Measurements from ENCODE around the gene WASHC1. TPM values are rescaled to one million over a fixed set of nuclear protein-coding genes. Genes with fewer than 3 reads are reported as not detected.
"Not testable (repeated sequence)": the region's sequence is repeated elsewhere in the genome, so short reads cannot be mapped to it uniquely, and the experiment has no call there.

The WASHC1 gene
- total RNA-seq, 1 experiment from 2014 or later = 2.6 TPM

- not testable (repeated sequence) for DNase-seq (ENCODE audit: low read depth)
These were observed 15.0 kb downstream of the WASHC1 start for GRCh38 chr9:14129-14809.

- not testable (repeated sequence) for DNase-seq (ENCODE audit: low read depth)
These were observed 18.1 kb downstream of the WASHC1 start for GRCh38 chr9:11206-11605.

DNA sequence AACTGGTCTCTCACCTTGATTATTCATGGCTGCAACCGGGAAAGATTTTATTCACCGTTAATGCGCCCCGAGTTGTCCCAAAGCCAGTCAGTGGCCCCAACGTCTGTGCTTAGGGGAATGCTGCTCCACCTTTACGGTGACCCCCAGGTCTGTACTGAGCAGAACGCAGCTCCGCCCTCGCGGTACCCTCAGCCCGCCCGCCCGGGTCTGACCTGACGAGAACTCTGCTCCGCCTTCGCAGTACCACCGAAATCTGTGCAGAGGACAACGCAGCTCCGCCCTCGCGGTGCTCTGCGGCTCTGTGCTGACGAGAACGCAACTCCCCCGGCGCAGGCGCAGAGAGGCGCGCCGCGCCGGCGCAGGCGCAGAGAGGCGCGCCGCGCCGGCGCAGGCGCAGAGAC is 18.6 kb downstream of the WASHC1 start:
- not testable (repeated sequence) for DNase-seq (ENCODE audit: low read depth)

DNA sequence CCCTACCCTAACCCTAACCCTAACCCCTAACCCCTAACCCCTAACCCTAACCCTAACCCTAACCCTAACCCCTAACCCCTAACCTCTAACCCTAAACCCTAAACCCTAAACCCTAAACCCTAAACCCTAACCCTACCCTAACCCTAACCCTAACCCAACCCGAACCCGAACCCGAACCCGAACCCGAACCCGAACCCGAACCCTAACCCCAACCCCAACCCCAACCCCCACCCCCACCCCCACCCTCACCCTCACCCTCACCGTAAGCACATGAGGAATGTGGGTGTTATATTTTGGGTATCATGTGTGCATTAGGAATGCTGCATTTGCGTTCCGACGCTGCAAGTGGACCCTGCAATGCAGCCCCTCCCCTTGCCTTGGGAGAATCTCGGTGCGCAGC is 19.0 kb downstream of the WASHC1 start:
- DNase-seq (ENCODE audit: low read depth) = not testable (repeated sequence)

Other genes starting within 250 kb of the WASHC1 start
- 0.06 and 0.52 TPM in 2 replicates for gene FOXD4, start 89.0 kb upstream of the WASHC1 start, total RNA-seq (2014; rRNA removed)
- 27.6 and 31.8 TPM in 2 replicates for gene ZNG1A, start 149.6 kb upstream of the WASHC1 start, total RNA-seq (2014; rRNA removed)
- not detected in 2 replicates for gene DOCK8, start 185.4 kb upstream of the WASHC1 start, total RNA-seq (2014; rRNA removed)

All from LHCN-M2 (cell line).